ENCODE results near the gene NDUFS2. TPM values are rescaled to one million over a fixed set of nuclear protein-coding genes. Genes with fewer than 3 reads are reported as not detected.
A peak's percentile ranks its signal among the peaks of the same experiment; 100 is the strongest.

The NDUFS2 gene
- total and polyA plus RNA-seq, 9 of the 15 experiments (the other 6 are each of a cell fraction or from before 2014, with no cell fraction given) = 70.0 to 176 (median 141) TPM

GRCh38 chr1:161225534-161226319 is 23.6 kb downstream of the NDUFS2 start, which contains the start of gene TOMM40L (continued):
- TF ChIP-seq REST (IDR thresholded peaks at IDR 0.05; ENCODE audit: borderline replicate concordance) = peak; percentile 67; the same call in 1 of the 2 replicates
- TF ChIP-seq REST (CRISPR knock-in tag; IDR thresholded peaks at IDR 0.05; ENCODE audit: low read depth) = no peak
- TF ChIP-seq FOXM1 (IDR thresholded peaks at IDR 0.05; ENCODE audit: low read depth) = no peak
- TF ChIP-seq FOXM1 (CRISPR knock-in tag; IDR thresholded peaks at IDR 0.05; ENCODE audit: low read depth) = no peak
- TF ChIP-seq, protein P1, sequence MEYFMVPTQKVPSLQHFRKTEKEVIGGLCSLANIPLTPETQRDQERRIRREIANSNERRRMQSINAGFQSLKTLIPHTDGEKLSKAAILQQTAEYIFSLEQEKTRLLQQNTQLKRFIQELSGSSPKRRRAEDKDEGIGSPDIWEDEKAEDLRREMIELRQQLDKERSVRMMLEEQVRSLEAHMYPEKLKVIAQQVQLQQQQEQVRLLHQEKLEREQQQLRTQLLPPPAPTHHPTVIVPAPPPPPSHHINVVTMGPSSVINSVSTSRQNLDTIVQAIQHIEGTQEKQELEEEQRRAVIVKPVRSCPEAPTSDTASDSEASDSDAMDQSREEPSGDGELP (CRISPR knock-in tag; IDR thresholded peaks at IDR 0.05; ENCODE audit: borderline replicate concordance) = peak; percentile 22; the same call in 1 of the 2 replicates
- TF ChIP-seq RBBP5 (IDR thresholded peaks at IDR 0.05; ENCODE audit: borderline replicate concordance, insufficient read depth, low read length, poor library complexity, severe bottlenecking) = peak; percentile 37
- no peak for TF ChIP-seq ZNF79 (CRISPR knock-in tag; IDR thresholded peaks at IDR 0.05; ENCODE audit: low read depth)
- no peak for TF ChIP-seq ZNF586 (CRISPR knock-in tag; conservative IDR thresholded peaks at IDR 0.05)
- no peak for TF ChIP-seq ZNF707 (CRISPR knock-in tag; conservative IDR thresholded peaks at IDR 0.05)
- peak; percentile 39 for TF ChIP-seq POLR2B (IDR thresholded peaks at IDR 0.05; ENCODE audit: low read depth, partially characterized antibody)
- TF ChIP-seq ZFP36 (IDR thresholded peaks at IDR 0.05; ENCODE audit: low read depth, low read length, partially characterized antibody) = no peak
- peak; percentile 83 for TF ChIP-seq TAF7 (tag; IDR thresholded peaks at IDR 0.05)
- no peak for TF ChIP-seq LCOR (CRISPR knock-in tag; IDR thresholded peaks at IDR 0.05)
- TF ChIP-seq CBX3 (IDR thresholded peaks at IDR 0.05; ENCODE audit: borderline replicate concordance in 1 of 2, low read length in 2 of 2) = peak in 1 of 2 experiments; percentile 8; a peak in 1 of 3 replicates
- TF ChIP-seq DEAF1 (CRISPR knock-in tag; IDR thresholded peaks at IDR 0.05) = 0 out of 2 replicates have a peak, but pooled peaks have one; percentile 22
- no peak for TF ChIP-seq GABPB1 (CRISPR knock-in tag; IDR thresholded peaks at IDR 0.05)
- 0 out of 2 replicates have a peak, but pooled peaks have one; percentile 3 for TF ChIP-seq BHLHE40 (IDR thresholded peaks at IDR 0.05; ENCODE audit: low read length)
- TF ChIP-seq ZNF77 (CRISPR knock-in tag; IDR thresholded peaks at IDR 0.05) = no peak
